GM12892 (cell line): ENCODE data around the gene VMP1.

Experiments
- POLR2A ChIP-seq: IDR thresholded peaks from 2 replicates; pipeline ENCODE4 v1.6.1; 2011; ENCODE audit warnings: low read depth, low read length, control low read depth
- POLR2AphosphoS5 ChIP-seq: IDR thresholded peaks from 2 replicates; pipeline ENCODE4 v1.6.1; 2011; ENCODE audit warnings: low read depth, low read length, control low read depth
- TAF1 ChIP-seq: IDR thresholded peaks from 2 replicates; pipeline ENCODE4 v1.6.1; 2011; ENCODE audit warnings: low read depth, mild to moderate bottlenecking, control low read depth, low read length, borderline replicate concordance

- TF ChIP-seq POLR2A: no peak
- no peak for TF ChIP-seq POLR2AphosphoS5
- no peak for TF ChIP-seq TAF1
These were observed 45.5 kb downstream of the VMP1 start for GRCh38 chr17:59752922-59753321.
